ENCODE results near the gene CD63.
A peak's percentile ranks its signal among the peaks of the same experiment; 100 is the strongest.

DNA sequence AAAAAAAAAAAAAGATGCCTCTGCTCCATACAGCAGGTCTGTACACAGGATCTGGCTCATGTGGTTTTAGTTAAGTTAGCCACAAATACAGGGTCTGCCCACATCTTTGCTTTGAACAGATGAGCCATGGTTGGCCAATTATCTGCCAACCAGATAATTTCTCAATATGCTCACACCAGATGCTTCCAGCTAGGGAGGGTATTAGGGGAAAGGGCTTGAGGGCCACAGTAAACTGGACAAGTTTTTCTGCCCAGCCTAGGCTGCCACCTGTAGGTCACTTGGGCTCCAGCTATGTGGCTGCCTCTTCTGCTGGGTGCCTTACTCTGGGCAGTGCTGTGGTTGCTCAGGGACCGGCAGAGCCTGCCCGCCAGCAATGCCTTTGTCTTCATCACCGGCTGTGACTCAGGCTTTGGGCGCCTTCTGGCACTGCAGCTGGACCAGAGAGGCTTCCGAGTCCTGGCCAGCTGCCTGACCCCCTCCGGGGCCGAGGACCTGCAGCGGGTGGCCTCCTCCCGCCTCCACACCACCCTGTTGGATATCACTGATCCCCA, 7.8 kb downstream of the CD63 start:
- TF ChIP-seq, protein P1, sequence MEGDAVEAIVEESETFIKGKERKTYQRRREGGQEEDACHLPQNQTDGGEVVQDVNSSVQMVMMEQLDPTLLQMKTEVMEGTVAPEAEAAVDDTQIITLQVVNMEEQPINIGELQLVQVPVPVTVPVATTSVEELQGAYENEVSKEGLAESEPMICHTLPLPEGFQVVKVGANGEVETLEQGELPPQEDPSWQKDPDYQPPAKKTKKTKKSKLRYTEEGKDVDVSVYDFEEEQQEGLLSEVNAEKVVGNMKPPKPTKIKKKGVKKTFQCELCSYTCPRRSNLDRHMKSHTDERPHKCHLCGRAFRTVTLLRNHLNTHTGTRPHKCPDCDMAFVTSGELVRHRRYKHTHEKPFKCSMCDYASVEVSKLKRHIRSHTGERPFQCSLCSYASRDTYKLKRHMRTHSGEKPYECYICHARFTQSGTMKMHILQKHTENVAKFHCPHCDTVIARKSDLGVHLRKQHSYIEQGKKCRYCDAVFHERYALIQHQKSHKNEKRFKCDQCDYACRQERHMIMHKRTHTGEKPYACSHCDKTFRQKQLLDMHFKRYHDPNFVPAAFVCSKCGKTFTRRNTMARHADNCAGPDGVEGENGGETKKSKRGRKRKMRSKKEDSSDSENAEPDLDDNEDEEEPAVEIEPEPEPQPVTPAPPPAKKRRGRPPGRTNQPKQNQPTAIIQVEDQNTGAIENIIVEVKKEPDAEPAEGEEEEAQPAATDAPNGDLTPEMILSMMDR (tag by site-specific recombination; IDR thresholded peaks at IDR 0.05), result peak; percentile 67; the same call in 1 of the 2 replicates
- no peak for TF ChIP-seq ZNF530 (tag by site-specific recombination; IDR thresholded peaks at IDR 0.05; ENCODE audit: low read depth)
- TF ChIP-seq, protein P2, sequence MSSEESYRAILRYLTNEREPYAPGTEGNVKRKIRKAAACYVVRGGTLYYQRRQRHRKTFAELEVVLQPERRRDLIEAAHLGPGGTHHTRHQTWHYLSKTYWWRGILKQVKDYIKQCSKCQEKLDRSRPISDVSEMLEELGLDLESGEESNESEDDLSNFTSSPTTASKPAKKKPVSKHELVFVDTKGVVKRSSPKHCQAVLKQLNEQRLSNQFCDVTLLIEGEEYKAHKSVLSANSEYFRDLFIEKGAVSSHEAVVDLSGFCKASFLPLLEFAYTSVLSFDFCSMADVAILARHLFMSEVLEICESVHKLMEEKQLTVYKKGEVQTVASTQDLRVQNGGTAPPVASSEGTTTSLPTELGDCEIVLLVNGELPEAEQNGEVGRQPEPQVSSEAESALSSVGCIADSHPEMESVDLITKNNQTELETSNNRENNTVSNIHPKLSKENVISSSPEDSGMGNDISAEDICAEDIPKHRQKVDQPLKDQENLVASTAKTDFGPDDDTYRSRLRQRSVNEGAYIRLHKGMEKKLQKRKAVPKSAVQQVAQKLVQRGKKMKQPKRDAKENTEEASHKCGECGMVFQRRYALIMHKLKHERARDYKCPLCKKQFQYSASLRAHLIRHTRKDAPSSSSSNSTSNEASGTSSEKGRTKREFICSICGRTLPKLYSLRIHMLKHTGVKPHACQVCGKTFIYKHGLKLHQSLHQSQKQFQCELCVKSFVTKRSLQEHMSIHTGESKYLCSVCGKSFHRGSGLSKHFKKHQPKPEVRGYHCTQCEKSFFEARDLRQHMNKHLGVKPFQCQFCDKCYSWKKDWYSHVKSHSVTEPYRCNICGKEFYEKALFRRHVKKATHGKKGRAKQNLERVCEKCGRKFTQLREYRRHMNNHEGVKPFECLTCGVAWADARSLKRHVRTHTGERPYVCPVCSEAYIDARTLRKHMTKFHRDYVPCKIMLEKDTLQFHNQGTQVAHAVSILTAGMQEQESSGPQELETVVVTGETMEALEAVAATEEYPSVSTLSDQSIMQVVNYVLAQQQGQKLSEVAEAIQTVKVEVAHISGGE (tag by site-specific recombination; conservative IDR thresholded peaks at IDR 0.05; ENCODE audit: low read depth), result no peak
